ENCODE data around the gene DACH1.
"Not testable (repeated sequence)": the region's sequence is repeated elsewhere in the genome, so short reads cannot be mapped to it uniquely, and the experiment has no call there.

DACH1 gene

GRCh38 chr13:71867131-71867814, at the start of gene DACH1:
Gene DACH1, minus strand, starts transcription at chr13:71867204.
- no peak for DNase-seq (ENCODE audit: low spot score)

GRCh38 chr13:71913717-71914116, 46.7 kb upstream of the DACH1 start:
- no peak for DNase-seq (ENCODE audit: low spot score)

- DNase-seq (ENCODE audit: low spot score): no peak
Measured at GRCh38 chr13:71912524-71912923, 45.5 kb upstream of the DACH1 start.

GRCh38 chr13:71906448-71906847, 39.4 kb upstream of the DACH1 start:
- no peak for DNase-seq (ENCODE audit: low spot score)

GRCh38 chr13:71902676-71903075, 35.7 kb upstream of the DACH1 start:
- no peak for DNase-seq (ENCODE audit: low spot score)

DNA sequence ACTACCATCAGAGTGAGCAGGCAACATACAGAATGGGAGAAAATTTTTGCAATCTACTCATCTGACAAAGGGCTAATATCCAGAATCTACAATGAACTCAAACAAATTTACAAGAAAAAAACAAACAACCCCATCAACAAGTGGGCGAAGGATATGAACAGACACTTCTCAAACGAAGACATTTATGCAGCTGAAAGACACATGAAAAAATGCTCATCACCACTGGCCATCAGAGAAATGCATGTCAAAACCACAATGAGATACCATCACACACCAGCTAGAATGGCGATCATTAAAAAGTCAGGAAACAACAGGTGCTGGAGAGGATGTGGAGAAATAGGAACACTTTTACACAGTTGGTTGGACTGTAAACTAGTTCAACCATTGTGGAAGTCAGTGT, 26.5 kb upstream of the DACH1 start:
- not testable (repeated sequence) for DNase-seq (ENCODE audit: low spot score)

DNA sequence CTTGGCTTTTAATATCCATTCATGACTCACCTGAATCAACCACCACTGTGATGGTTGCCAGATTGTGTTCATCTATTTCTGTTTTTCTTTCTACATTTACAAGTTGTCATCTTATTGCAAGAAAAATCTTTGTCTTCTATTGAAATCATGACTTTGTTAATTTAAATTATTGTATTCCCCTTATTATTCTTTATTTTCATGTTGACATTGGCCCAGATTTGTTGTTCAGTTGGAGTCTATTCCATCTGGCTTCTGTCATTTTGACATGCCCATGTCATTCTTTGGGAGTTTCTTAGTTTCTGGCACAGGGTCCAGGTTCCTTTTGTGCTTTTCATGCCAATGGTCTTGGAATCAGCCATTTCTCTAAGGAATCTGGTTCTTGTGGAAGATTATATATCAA, 19.9 kb upstream of the DACH1 start:
- DNase-seq (ENCODE audit: low spot score): no peak

DNA sequence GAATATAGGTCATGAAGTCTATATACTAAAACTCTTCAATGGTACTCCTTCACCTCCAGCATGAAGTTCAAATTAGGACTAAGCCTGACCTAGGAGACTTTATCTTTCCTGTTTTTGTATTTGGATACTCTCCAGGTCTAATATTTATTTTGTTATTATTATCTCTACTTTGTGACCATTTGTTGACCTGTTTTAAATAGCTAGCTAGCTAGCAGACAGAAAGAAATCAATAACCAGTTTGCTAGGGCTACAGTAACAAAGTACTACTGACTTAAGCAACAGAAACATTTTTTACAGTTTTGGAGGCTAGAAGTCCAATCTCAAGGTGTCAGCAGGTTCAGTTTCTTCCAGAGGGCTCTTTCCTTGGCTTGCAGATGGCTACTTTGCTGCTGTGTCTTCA, 15.1 kb upstream of the DACH1 start:
- DNase-seq (ENCODE audit: low spot score): no peak

DNA sequence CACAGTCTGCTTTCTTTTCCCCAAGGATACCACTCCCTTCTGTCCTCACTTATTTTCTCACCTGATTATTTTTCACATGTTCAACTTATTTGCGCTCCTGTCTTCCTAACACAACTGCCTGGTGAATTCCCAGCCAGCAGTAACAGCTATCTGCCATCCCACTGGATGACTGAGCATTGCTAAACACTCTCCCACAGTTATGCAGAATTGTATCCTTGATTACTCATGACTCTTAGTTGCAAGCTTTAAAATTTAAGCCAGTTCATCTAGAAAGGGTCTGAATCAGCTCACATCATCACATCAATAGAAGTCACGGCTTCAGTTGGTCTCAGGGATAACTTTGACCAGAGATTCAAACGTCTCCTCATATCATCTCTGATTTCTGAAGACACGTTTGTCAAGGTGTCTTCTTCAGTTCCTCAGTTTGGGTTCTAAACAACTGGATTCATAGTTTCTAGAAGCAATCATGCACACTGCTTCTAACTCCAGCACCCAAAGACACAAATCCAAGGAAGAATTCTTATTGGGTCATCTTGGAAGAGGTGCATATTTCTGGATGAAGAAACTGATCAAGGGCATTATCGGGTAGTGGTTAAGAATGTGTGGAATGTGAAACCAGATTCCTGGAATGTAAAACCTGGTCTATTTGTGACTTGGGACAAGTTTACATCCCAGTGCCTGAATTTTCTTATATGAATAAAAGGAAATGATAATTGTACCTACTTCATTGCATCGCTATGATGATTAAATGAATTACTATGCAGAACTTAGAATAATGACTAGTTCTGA, 13.9 kb upstream of the DACH1 start:
- DNase-seq (ENCODE audit: low spot score): no peak

- no peak for DNase-seq (ENCODE audit: low spot score)
Measured at GRCh38 chr13:71879808-71880344, 12.9 kb upstream of the DACH1 start.

DNA sequence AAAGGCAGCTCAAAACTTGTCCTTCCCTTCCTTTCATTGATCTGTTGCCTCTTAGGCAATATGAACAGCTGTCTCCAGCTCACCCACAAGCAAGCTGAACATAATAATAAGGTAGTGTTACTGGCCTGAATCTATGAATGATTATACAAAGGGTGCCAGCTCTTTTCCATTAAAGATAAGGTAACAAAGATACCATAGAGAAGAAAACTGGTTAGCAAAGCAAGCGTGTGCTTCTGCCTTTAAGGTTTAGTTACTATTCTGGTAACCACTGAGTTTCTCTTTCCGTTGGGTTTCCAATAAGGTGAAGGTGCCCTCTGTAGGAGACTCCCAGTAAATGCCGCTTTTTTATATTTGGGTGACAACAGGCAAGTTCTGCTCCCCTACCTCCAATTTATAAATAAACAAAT, 12.1 kb upstream of the DACH1 start:
- no peak for DNase-seq (ENCODE audit: low spot score)

DNA sequence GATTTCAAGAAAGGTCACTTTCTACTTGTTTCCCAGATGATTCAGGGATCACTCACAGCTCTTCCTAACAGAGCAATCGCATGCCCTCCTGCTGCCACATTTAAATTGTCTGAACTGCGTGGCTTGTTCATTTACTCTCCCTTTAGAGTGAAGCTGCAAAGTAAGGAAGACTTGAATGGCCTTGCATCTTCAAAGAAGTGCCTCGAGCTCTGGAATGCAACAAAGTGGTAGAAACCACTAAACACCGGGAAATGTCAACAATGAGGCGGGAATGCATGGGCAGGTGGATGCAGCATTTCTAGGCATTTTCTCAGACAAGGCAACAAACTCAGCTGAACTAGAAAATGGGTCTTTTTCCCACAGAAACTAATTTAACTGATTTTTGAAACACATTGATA, 10.3 kb upstream of the DACH1 start:
- no peak for DNase-seq (ENCODE audit: low spot score)

GRCh38 chr13:71876648-71877255, 9.7 kb upstream of the DACH1 start:
- no peak for DNase-seq (ENCODE audit: low spot score)

DNA sequence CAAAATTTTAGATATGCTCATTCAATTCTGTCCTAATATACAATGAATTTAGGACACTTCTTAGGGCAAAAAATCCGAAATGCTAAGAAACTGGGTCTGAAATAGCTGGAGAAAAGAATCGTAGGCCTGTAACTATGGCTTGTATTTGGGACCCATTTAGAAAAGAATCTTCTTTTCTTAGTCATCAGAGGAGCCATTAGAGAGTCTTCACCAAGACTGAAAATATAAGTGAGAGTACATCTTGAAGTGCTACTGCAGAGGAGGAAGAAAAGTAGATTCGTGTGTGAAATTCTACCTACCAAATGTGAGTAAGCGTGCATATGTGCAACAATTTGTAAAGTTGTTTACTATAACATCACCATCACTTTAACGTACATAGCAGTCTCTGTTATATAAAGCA, 8.8 kb upstream of the DACH1 start:
- DNase-seq (ENCODE audit: low spot score): no peak

- DNase-seq (ENCODE audit: low spot score): no peak
Measured at GRCh38 chr13:71874458-71874857, 7.5 kb upstream of the DACH1 start.

- no peak for DNase-seq (ENCODE audit: low spot score)
Measured at GRCh38 chr13:71873418-71874247, 6.6 kb upstream of the DACH1 start.

- DNase-seq (ENCODE audit: low spot score): no peak
Measured at GRCh38 chr13:71871844-71872243, 4.8 kb upstream of the DACH1 start.

GRCh38 chr13:71871176-71871754, 4.3 kb upstream of the DACH1 start:
- DNase-seq (ENCODE audit: low spot score): no peak

- DNase-seq (ENCODE audit: low spot score): no peak
Measured at GRCh38 chr13:71870100-71870499, 3.1 kb upstream of the DACH1 start.

- DNase-seq (ENCODE audit: low spot score): no peak
Measured at GRCh38 chr13:71869274-71869673, 2.3 kb upstream of the DACH1 start.

GRCh38 chr13:71866335-71867130, 471 bp downstream of the DACH1 start:
- no peak for DNase-seq (ENCODE audit: low spot score)

Data from activated CD4-positive, alpha-beta T cell treated with anti-CD3 and anti-CD28 coated beads, Interleukin-2, Interleukin-4, amounts not matched to agents 100 ng/mL and 50 ng/mL, durations not matched to agents 16 hours and 8 hours (primary cell).